Activated CD4-positive, alpha-beta T cell treated with anti-CD3 and anti-CD28 coated beads, Interleukin-2, amount 10 ng/mL, durations not matched to agents 7 days and 5 days (primary cell): Measurements from ENCODE around the gene ROBO1. TPM values are rescaled to one million over a fixed set of nuclear protein-coding genes. Genes with fewer than 3 reads are reported as not detected.

Experiments
- CTCF ChIA-PET: fragments of 350-600 bp; sonication (Branson Sonifier 250); formaldehyde crosslinking; loops from one replicate; lab custom pipeline; 2021; ENCODE audit warnings: antibody characterized with exemption; lab: Charles Lee
- POLR2A ChIA-PET: fragments of 350-600 bp; sonication (Branson Sonifier 250); formaldehyde crosslinking; loops from one replicate; lab custom pipeline; 2021; ENCODE audit warnings: antibody characterized with exemption; lab: Charles Lee
- DNase-seq: peaks from one replicate; pipeline ENCODE4 v3.0.0-alpha.2; 2020
- H3K27ac Mint-ChIP-seq: one replicate; pipeline ENCODE4 v1.8.0; 2021; ENCODE audit warnings: mild to moderate bottlenecking, moderate library complexity, mixed read lengths
- H3K27me3 Mint-ChIP-seq: one replicate; pipeline ENCODE4 v1.8.0; 2021; ENCODE audit warnings: mixed read lengths
- H3K36me3 Mint-ChIP-seq: one replicate; pipeline ENCODE4 v1.8.0; 2021; ENCODE audit warnings: low read depth, mixed read lengths
- H3K4me1 Mint-ChIP-seq: one replicate; pipeline ENCODE4 v1.8.0; 2021; ENCODE audit warnings: mixed read lengths
- H3K4me3 Mint-ChIP-seq: one replicate; pipeline ENCODE4 v1.8.0; 2021; ENCODE audit warnings: mild to moderate bottlenecking, moderate library complexity, mixed read lengths
- H3K9me3 Mint-ChIP-seq: one replicate; pipeline ENCODE4 v1.8.0; 2021; ENCODE audit warnings: mixed read lengths
- total RNA-seq, 2 experiments: library from RNA; stranded (reverse); gene quantifications; one replicate each; pipeline ENCODE4 v1.2.3, GENCODE V29; 2021

The ROBO1 gene
- total RNA-seq, 2 experiments from 2014 or later = 0.55 to 0.62 TPM

DNA sequence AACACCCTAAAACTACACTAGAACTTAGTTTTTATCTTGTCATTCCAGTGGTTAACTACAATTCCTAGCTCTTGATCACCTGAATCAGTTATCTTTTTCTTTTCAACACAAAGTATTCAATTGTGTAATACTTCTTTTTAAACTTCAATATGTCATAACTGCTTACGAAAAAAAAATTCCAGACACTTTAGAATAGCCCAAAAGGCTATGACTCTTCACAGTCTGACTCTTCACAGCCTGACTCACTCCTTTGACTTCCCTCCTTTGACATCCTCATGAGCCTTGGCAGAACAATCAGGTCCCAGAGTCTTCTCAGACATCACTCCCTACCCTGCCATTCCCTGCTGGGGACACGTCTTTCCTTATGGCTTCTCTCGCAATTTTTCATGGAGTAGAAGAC, 727.1 kb downstream of the ROBO1 start:
- ChIA-PET POLR2A (no interaction called here), CTCF (no interaction called here)
- Mint-ChIP-seq H3K27ac (no peak overlapping the region), H3K9me3 (peaks cover 2% of the 10 kb centered on the region), H3K4me3 (no peak overlapping the region), H3K4me1 (no peaks in the 10 kb centered on the region), H3K36me3 (no peaks in the 10 kb centered on the region), H3K27me3 (no peaks in the 10 kb centered on the region)
- no peak for DNase-seq

DNA sequence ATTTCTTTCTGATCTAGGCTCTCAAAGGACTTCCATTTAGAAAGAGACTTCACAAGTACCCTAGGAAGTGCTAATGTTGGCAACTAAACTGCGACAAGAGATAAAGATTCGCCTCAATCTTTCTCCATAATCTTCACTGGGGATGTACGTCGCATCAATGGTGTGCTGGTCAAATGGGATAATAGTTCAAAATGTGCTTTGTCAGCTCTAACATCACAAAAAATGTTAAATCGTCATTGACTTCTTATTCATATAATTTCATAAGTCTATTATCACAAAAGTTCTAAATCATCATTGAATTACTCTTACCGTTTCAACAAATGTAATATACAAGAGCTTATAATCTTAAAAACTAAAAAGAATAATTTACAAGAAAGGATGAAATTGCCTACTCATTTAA, 727.7 kb downstream of the ROBO1 start:
- Mint-ChIP-seq H3K9me3 (peaks cover 2% of the 10 kb centered on the region), H3K36me3 (no peaks in the 10 kb centered on the region), H3K4me1 (no peaks in the 10 kb centered on the region), H3K27ac (no peak overlapping the region), H3K4me3 (no peak overlapping the region), H3K27me3 (no peaks in the 10 kb centered on the region)
- ChIA-PET POLR2A (no interaction called here), CTCF (no interaction called here)
- no peak for DNase-seq

DNA sequence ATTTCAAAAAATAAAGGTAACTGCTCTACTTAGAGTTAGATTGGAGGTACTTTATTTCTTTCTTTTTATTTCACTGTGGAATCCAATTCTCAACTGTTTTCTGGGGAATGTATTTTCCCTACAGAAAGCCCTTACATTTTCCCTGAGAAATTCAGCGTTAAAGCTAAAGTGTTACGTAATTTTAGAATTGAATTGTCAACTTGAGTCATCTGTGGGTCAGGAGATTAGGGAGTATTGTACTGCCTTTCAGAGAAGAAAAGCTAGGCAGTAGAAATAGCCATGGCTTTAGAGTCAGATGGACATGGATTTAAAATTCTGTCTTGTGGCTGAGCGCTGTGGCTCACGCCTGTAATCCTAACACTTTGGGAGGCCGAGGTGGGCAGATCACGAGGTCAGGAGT, 728.6 kb downstream of the ROBO1 start:
- H3K4me1 Mint-ChIP-seq = no peaks in the 10 kb centered on the region
- no peaks in the 10 kb centered on the region for H3K9me3 Mint-ChIP-seq
- no peak for DNase-seq
- no peaks in the 10 kb centered on the region for H3K27me3 Mint-ChIP-seq
- ChIA-PET CTCF (no interaction called here), POLR2A (no interaction called here)
- no peak overlapping the region for H3K27ac Mint-ChIP-seq
- no peaks in the 10 kb centered on the region for H3K36me3 Mint-ChIP-seq
- H3K4me3 Mint-ChIP-seq = no peak overlapping the region

DNA sequence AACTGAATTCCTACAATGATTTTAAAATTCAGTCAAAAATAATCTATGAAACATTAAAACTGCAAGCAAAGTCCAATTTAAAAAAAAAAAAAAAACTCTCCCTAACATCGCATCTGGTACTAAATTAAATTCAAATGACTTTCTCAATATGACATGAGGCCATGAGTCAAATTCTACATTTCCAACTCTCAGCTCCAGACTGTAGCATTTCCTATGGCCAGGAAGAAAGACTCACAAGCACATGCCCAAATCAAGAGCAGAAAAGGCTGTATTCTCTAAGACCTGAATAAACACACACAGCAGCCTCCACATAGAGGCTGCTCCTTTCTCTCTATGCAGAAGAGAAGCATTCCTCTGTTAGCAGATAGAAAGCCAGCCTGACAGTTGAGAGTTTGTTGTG, 729.2 kb downstream of the ROBO1 start:
- POLR2A ChIA-PET = no interaction called here
- DNase-seq = no peak
- CTCF ChIA-PET = no interaction called here

DNA sequence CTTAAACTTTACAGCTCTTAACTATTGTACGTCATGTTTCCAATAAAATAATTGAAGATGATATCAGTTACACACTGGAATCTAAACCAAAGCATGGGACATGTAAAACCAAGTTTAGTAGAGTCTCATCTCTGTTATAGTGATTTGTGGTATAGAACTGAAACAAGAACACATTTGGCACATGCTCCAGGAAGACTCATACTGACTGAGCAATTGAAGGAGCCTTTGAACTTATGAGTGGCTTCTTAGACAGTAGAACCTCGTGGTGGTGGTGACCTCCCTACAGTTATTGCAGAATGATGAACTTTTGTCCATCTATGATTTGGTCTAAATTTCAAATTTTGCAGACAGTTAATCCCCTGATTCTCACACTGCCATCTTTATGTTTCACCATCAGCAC, 729.7 kb downstream of the ROBO1 start:
- no peak overlapping the region for H3K4me3 Mint-ChIP-seq
- H3K9me3 Mint-ChIP-seq = no peaks in the 10 kb centered on the region
- H3K27ac Mint-ChIP-seq = no peak overlapping the region
- H3K27me3 Mint-ChIP-seq = no peaks in the 10 kb centered on the region
- H3K36me3 Mint-ChIP-seq = no peaks in the 10 kb centered on the region
- ChIA-PET CTCF (no interaction called here), POLR2A (no interaction called here)
- no peak for DNase-seq
- H3K4me1 Mint-ChIP-seq = no peaks in the 10 kb centered on the region

More for the DNA sequence above, 729.2 kb downstream of the ROBO1 start:
- no peak overlapping the region for H3K27ac Mint-ChIP-seq
- no peaks in the 10 kb centered on the region for H3K9me3 Mint-ChIP-seq
- H3K4me1 Mint-ChIP-seq = no peaks in the 10 kb centered on the region
- no peak overlapping the region for H3K4me3 Mint-ChIP-seq
- H3K27me3 Mint-ChIP-seq = no peaks in the 10 kb centered on the region
- no peaks in the 10 kb centered on the region for H3K36me3 Mint-ChIP-seq

DNA sequence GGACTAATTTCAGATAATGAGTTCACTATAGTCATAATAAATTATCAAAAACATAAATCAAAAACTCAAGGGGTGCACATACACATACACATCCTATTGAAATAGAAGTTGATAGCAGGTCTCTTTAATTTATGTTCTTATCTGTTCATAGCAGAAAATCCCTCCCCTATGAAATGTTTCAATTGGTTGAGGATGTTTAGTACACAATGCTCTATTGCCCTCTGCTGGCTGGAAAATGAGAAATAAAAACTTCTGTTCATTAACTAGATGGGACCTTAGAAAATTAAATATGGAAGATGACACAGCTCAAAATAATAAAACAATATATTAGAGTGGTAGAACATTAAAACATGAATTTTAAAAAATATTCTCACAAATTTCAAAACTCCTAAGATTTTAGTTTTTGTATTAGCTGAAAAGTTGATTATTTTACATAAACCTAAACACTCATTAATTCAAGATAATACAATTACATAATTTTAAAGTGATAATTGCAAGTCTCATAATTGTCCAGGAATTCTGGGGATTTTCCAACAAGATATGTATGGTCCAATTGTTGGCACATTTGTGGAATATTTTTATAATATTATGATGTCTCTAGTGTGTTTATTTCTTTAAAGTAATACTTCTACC, 735.0 kb downstream of the ROBO1 start:
- Mint-ChIP-seq H3K4me1 (no peaks in the 10 kb centered on the region), H3K9me3 (no peaks in the 10 kb centered on the region), H3K27me3 (no peaks in the 10 kb centered on the region), H3K4me3 (no peak overlapping the region), H3K36me3 (no peaks in the 10 kb centered on the region), H3K27ac (no peak overlapping the region)
- ChIA-PET POLR2A (no interaction called here), CTCF (no interaction called here)
- DNase-seq = peak; percentile 11

DNA sequence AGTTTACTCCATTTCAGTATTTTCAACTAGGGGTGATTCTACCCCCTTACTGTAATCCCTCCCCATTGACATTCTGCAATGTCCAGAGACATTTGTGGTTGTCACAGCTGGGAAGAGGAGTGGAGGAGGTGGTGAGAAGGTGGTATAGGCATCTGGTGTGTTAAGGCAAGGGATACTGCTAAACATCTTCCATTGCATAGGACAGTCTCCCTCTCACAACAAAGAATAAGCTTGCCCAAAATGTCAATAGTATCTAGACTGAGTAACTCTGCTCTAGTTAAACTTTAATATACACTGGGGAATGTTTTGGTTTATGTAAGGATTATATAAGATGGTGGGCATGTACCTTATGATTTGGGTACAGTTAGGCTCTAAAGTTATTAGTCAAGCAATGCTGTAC, 737.6 kb downstream of the ROBO1 start:
- H3K4me1 Mint-ChIP-seq = no peaks in the 10 kb centered on the region
- ChIA-PET POLR2A (no interaction called here), CTCF (no interaction called here)
- DNase-seq = no peak
- no peaks in the 10 kb centered on the region for H3K27me3 Mint-ChIP-seq
- no peak overlapping the region for H3K4me3 Mint-ChIP-seq
- no peak overlapping the region for H3K27ac Mint-ChIP-seq
- H3K9me3 Mint-ChIP-seq = no peaks in the 10 kb centered on the region
- no peaks in the 10 kb centered on the region for H3K36me3 Mint-ChIP-seq

DNA sequence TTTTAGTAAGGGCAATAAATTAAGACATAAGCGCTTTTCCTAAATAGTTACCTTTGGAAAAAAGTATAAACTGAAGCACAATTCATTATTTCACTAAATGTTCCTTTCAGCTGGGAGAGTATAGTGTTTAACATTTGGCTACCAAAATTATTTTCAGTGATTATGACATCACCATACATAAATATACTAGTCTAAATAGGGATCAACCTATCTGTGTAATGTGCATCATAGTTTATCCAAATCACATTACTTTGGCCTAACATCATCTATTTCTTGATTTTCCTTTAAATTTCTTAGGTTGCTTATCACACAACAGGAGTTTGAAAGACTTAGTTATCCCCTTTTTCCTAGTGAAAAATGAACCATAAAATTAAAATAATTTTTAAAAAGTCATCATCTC, 738.9 kb downstream of the ROBO1 start:
- H3K27me3 Mint-ChIP-seq = no peaks in the 10 kb centered on the region
- POLR2A ChIA-PET = no interaction called here
- no peaks in the 10 kb centered on the region for H3K4me1 Mint-ChIP-seq
- no peaks in the 10 kb centered on the region for H3K9me3 Mint-ChIP-seq
- H3K36me3 Mint-ChIP-seq = no peaks in the 10 kb centered on the region
- CTCF ChIA-PET = no interaction called here
- no peak for DNase-seq
- no peak overlapping the region for H3K27ac Mint-ChIP-seq
- no peak overlapping the region for H3K4me3 Mint-ChIP-seq

DNA sequence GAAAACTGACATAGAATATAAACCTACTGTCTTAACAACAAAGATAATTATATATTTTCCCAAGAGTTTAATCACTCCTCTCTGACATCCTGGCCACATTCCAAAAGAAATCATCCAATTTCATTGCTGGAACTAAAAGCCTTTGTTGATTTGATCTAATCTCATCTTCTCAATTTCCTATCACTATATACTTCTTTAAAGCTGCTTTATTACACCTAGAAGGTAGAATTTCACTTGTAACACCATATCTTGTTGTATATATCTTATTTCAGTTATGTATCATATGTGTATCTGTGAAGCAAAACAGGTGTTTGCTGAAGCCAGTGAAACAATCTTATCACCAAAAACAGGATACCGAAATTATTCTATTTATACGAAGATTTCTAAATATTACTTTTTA, 740.2 kb downstream of the ROBO1 start:
- POLR2A ChIA-PET = no interaction called here
- H3K4me1 Mint-ChIP-seq = no peaks in the 10 kb centered on the region

DNA sequence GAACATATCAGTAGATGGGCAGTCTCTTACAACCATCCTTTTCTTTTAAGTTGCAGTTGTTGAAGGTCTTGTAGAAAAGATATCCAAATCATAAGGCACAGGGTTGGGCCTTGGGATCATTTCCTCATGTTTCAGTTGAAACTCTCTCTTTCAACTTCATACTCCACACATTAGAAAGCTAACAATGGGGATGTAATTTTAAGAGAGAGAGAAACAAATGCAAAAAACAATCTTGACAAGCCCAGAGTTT, 747.9 kb downstream of the ROBO1 start:
- Mint-ChIP-seq H3K4me1 (peaks cover 5% of the 10 kb centered on the region), H3K36me3 (no peaks in the 10 kb centered on the region), H3K4me3 (peak overlapping the region; percentile 45), H3K9me3 (no peaks in the 10 kb centered on the region), H3K27ac (no peak overlapping the region), H3K27me3 (peaks cover 9% of the 10 kb centered on the region)
- no peak for DNase-seq
- POLR2A ChIA-PET = no interaction called here
- CTCF ChIA-PET = interaction anchor here (1.1 kb wide), 1 partner anchor 34 kb away, joined by 4 read pairs; no protein-coding TSS in a partner anchor

More for the DNA sequence above, 740.2 kb downstream of the ROBO1 start:
- Mint-ChIP-seq H3K4me3 (no peak overlapping the region), H3K36me3 (no peaks in the 10 kb centered on the region), H3K27ac (no peak overlapping the region), H3K9me3 (no peaks in the 10 kb centered on the region), H3K27me3 (no peaks in the 10 kb centered on the region)
- CTCF ChIA-PET = no interaction called here
- no peak for DNase-seq

DNA sequence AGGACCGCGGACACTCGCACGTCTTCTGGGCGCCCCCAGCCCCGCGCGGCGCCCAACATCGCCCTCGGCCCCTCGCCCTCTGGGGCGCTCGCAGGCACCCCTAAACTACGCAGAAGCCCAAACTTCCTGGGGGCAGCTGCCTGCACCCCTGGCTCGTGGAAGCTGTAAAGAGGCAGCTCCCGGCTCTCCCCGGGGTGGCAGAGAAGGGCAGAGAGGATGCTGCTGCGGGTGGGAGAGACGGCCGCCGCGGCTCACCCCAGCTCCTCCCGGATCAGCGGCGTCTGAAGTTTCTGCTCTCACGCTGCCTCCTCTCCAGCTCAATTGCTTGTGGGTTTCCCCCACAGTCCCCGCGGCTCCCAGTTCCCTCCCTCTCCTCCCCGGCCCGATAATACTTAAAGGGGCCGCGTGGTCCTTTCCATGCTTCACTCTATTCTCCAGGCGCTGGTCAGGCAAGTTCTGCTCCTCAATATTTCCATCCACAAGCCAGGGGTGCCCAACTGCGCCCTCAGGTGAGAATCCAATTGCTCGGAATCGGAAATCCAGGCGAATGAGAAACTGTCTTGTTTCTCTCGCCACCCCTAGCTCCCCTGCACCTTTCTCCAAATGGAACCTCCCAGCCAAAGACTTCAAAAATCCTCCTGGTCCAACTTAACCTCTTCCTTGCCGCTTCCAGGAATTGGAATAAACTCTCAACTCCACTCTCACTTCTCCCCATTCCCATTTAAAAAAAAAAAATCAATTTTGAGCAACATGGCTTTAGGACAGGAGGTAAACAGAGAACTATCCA, 748.5 kb downstream of the ROBO1 start:
- peaks cover 9% of the 10 kb centered on the region for H3K27me3 Mint-ChIP-seq
- peak overlapping the region; percentile 45 for H3K4me3 Mint-ChIP-seq
- H3K9me3 Mint-ChIP-seq = no peaks in the 10 kb centered on the region
- no peak overlapping the region for H3K27ac Mint-ChIP-seq
- ChIA-PET POLR2A (no interaction called here), CTCF (interaction anchor here (1.1 kb wide), 1 partner anchor 35 kb away, joined by 4 read pairs; no protein-coding TSS in a partner anchor)
- DNase-seq = no peak
- H3K36me3 Mint-ChIP-seq = no peaks in the 10 kb centered on the region
- peaks cover 5% of the 10 kb centered on the region for H3K4me1 Mint-ChIP-seq

DNA sequence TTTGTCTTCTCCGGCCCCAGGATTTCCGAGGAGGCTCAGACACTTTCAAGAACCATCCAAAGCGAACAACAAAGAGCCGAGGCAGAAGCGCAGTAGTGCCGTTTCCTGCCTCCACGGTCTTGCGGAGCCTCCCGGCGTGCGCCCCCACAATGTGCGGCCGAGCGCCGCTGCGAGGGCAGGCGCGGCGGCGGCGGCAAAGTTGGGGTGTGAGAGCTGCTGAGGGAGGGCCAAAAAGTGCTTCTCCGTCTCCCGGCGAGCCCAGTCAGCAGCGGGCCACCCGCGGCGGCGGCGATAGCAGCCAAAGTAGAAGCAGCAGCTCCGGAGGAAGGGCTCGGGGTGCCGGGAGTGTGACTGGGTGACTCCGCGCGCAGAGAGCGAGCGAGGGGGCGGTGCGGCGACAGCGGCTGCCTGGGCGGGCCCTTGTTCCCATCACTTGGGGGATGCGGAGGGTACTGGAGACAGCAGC, 749.1 kb downstream of the ROBO1 start:
- H3K27ac Mint-ChIP-seq = no peak overlapping the region
- H3K27me3 Mint-ChIP-seq = peaks cover 9% of the 10 kb centered on the region
- peaks cover 5% of the 10 kb centered on the region for H3K4me1 Mint-ChIP-seq
- ChIA-PET CTCF (no interaction called here), POLR2A (no interaction called here)
- no peaks in the 10 kb centered on the region for H3K9me3 Mint-ChIP-seq
- no peak overlapping the region for H3K4me3 Mint-ChIP-seq
- no peaks in the 10 kb centered on the region for H3K36me3 Mint-ChIP-seq
- peak; percentile 12 for DNase-seq

DNA sequence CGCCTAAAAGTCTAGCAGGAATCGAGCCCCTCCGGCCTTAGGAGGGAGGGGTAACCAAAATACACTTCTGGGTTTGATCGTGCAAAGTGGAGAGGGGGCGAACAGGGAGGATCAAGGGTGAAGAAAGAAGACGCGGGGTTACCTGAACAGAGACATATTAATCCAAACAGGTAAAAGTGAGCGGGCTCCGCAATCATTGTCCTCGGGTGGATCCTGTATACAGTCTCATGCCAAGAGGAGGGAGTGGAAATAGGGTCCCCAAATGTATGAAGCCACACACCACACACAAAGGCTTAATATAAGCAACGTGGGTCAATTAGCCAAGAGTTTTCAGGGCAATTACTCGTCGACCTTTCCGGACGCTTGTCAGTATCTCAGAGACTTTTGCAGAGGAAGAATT, 749.5 kb downstream of the ROBO1 start:
- DNase-seq = no peak
- Mint-ChIP-seq H3K27ac (no peak overlapping the region), H3K36me3 (no peaks in the 10 kb centered on the region), H3K27me3 (peaks cover 9% of the 10 kb centered on the region), H3K4me3 (no peak overlapping the region), H3K4me1 (peaks cover 5% of the 10 kb centered on the region), H3K9me3 (no peaks in the 10 kb centered on the region)
- ChIA-PET CTCF (no interaction called here), POLR2A (no interaction called here)
